Left lung (tissue), 10 donors: ENCODE results near the gene PMFBP1. TPM values are rescaled to one million over a fixed set of nuclear protein-coding genes. Genes with fewer than 3 reads are reported as not detected.

Experiments
- ATAC-seq: fragments of 200-7000 bp; cut with Tn5 transposase; one replicate; pipeline ENCODE4 v1.9.1; 2020; ENCODE audit warnings: moderate library complexity
- DNase-seq, 4 donors: peaks; one replicate each; pipeline ENCODE4 v3.0.0-alpha.2; 2013 to 2020
- H3K27ac ChIP-seq, 2 donors: fragments of 200-600 bp; sonication (generic) in 1 of 2; one replicate each; pipeline versions ENCODE4 v1.5.0 to v1.8.0; 2020 to 2021
- H3K27me3 ChIP-seq, 2 donors: fragments of 200-600 bp; sonication (generic) in 1 of 2; one replicate each; pipeline versions ENCODE4 v1.5.0 to v1.8.0; 2020 to 2021
- H3K36me3 ChIP-seq, 2 donors: fragments of 200-600 bp; sonication (generic) in 1 of 2; one replicate each; pipeline versions ENCODE4 v1.5.0 to v1.8.0; 2020 to 2021
- H3K4me1 ChIP-seq, 2 donors: fragments of 200-600 bp; one replicate each; pipeline ENCODE4 v1.8.0; 2021
- H3K4me3 ChIP-seq, 2 donors: fragments of 200-600 bp; sonication (generic) in 1 of 2; one replicate each; pipeline versions ENCODE4 v1.5.0 to v1.8.0; 2020 to 2021; ENCODE audit warnings: mild to moderate bottlenecking in 1 of 2
- H3K9me3 ChIP-seq, 2 donors: fragments of 200-600 bp; sonication (generic) in 1 of 2; one replicate each; pipeline versions ENCODE4 v1.5.0 to v1.8.0; 2020 to 2021
- intact Hi-C, 2 donors: fragments of 100-400 bp; cut with DNase I; formaldehyde crosslinking; loops; one replicate each; pipeline versions ENCODE4 v1.11.2 to v1.14.2; 2022
- polyA plus RNA-seq, 6 donors: library from polyadenylated mRNA; unstranded; fragments of 120-200 nt; gene quantifications; one replicate each; pipeline ENCODE4 v1.2.1, GENCODE V29; 2013; ENCODE audit not compliant: insufficient read length in 6 of 6
- total RNA-seq, 2 donors: library from RNA; stranded (reverse); fragmentation: NEBNext Ultra II Directional; extraction: Animal tissue kit (Norgen Biotek cat#: 25700); gene quantifications; one replicate each; pipeline ENCODE4 v1.2.1, GENCODE V29; 2021
- TF ChIP-seq, protein P1 (sequence below), 2 donors: fragments of 200-600 bp; sonication (generic) in 1 of 2; IDR thresholded peaks; one replicate each; pipeline versions ENCODE4 v1.5.0 to v1.8.0; 2021; ENCODE audit warnings: antibody characterized with exemption in 2 of 2
- donor health status: DM: no; HTN: yes; CAD: no.
- donor health status: DM: no; HTN: no; CAD: no.

PMFBP1 gene
- total and polyA plus RNA-seq, 8 donors = 0.47 to 6.5 (median 4.9) TPM

DNA sequence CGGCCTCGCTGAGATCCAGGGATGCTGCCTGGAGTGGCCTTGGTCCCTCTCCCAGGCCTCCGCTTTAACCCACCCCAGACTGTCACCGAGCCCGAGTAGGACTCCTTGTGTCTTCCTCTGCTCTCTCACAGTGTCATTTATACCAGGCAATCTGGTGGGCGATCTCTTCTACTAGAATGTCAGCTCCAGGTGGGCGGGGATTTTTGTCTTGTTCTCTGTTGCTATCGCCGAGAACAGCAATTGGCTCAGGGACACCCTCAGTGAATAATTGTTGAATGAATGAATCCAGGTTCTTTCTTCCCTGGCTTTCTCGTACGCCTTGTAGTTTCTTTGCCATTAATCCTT, 77.7 kb downstream of the PMFBP1 start:
- peak in 1 of 4 donors; percentile 12 for DNase-seq
- no peaks in the 10 kb centered on the region for H3K9me3 ChIP-seq
- peak overlapping the region; percentile 89 to 92 for H3K27ac ChIP-seq
- H3K27me3 ChIP-seq = no peaks in the 10 kb centered on the region
- peak; percentile 2 for ATAC-seq
- peaks cover 0 to 47% of the 10 kb centered on the region in 2 donors for H3K36me3 ChIP-seq
- H3K4me1 ChIP-seq = peaks cover 18 to 46% of the 10 kb centered on the region in 2 donors
- intact Hi-C loops = loop anchor here in 1 of 2 donors (10.0 kb wide), 1 partner anchor 79 kb away; no protein-coding TSS in a partner anchor
- TF ChIP-seq, protein P1, sequence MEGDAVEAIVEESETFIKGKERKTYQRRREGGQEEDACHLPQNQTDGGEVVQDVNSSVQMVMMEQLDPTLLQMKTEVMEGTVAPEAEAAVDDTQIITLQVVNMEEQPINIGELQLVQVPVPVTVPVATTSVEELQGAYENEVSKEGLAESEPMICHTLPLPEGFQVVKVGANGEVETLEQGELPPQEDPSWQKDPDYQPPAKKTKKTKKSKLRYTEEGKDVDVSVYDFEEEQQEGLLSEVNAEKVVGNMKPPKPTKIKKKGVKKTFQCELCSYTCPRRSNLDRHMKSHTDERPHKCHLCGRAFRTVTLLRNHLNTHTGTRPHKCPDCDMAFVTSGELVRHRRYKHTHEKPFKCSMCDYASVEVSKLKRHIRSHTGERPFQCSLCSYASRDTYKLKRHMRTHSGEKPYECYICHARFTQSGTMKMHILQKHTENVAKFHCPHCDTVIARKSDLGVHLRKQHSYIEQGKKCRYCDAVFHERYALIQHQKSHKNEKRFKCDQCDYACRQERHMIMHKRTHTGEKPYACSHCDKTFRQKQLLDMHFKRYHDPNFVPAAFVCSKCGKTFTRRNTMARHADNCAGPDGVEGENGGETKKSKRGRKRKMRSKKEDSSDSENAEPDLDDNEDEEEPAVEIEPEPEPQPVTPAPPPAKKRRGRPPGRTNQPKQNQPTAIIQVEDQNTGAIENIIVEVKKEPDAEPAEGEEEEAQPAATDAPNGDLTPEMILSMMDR (IDR thresholded peaks at IDR 0.05) = no peak
- H3K4me3 ChIP-seq = peak overlapping the region; percentile 75 to 93

DNA sequence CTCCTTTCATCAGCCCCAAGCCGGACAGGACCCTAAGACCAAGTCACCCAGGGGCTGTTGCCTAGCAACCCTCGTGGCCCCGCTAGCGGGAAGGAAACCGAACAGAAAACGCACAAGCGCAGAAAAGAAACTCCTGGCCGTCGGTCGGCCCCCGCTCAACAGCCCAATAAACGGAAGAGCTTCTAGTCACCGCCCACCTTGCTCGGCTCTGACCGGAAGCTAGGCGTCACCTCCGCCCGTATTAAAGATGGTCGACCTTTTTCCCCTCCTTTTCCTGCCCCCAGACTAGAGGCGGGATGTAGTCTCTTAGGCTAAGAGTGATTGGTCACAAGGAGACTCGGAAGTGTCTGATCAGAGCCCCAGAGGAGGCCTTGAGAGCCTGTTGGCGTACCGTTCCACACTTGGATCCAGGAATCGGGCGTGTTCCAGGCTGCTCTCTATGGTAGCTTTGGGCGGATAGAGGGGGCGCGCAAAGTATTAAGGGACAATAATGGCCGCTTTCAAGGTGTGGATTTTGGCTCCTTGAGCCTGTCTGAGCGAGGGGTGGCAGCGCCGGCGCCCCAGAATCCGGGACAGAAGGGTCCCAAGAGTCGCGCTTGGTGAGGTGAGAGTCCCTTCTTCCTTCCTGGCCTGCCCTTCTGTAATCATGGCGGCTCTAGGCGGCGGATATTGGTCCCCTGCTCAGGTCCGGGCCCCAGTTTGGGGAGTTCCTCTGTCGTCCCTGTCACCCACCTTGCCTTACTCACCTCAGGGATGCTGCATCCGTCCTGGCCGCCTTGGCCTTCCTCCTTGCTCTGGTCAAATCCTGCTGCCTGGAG, 78.3 kb downstream of the PMFBP1 start, which contains the start of the genes DHX38 and TXNL4B:
TSS of gene DHX38 (plus strand) at position 400 of the 818 bp plus-strand sequence. CDS start 2,311 bp downstream, outside the sequence.
TSS of gene TXNL4B (minus strand) at position 173 of the 818 bp plus-strand sequence. CDS start 2,871 bp downstream, outside the sequence.
- Histone ChIP-seq H3K27me3 (no peaks in the 10 kb centered on the region), H3K27ac (peak within 1 kb of the TSS; percentile 89 to 92), H3K4me1 (peaks cover 18 to 46% of the 10 kb centered on the region in 2 donors), H3K9me3 (no peaks in the 10 kb centered on the region), H3K4me3 (peak within 1 kb of the TSS; percentile 75 to 93), H3K36me3 (peaks cover 0 to 47% of the 10 kb centered on the region in 2 donors)
- ATAC-seq = peak; percentile 99
- DNase-seq = peak; percentile 92 to 99 (median 96)
- intact Hi-C loops = loop anchor here in 1 of 2 donors (10.0 kb wide), 1 partner anchor 79 kb away; no protein-coding TSS in a partner anchor
- TF ChIP-seq, protein P1 (IDR thresholded peaks at IDR 0.05) = no peak

DNA sequence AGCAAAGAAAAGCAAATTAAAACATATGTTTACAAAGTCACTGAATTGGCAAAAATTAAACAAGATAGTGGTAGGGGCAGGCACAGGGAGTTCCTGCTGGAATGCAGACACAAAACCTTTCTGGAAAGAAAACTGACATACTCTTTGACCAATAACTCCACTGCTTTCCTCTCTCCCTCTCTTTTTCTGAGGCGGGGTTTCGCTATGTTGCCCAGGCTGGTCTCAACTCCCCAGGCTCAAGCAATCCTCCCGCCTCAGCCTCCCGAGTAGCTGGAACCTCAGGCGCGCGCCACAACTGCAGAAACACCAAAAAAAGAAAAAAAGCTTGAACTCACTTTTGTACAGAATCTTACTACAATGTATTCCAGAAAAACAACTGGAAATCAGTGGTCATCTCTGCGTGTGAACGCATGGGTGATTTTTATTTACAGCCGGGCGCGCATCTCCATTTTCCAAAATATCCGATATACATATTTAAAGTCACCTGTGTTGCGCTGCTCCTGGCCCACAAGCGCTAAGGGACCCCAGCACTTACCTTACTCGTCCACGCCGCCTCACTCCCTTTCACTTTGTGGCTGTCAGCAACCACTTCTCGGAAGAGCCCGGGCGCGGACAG, 79.0 kb downstream of the PMFBP1 start:
- peak overlapping the region; percentile 75 to 93 for H3K4me3 ChIP-seq
- no peaks in the 10 kb centered on the region for H3K27me3 ChIP-seq
- intact Hi-C loops = loop anchor here in 1 of 2 donors (10.0 kb wide), 1 partner anchor 78 kb away; no protein-coding TSS in a partner anchor
- peaks cover 0 to 47% of the 10 kb centered on the region in 2 donors for H3K36me3 ChIP-seq
- DNase-seq (peak in 2 of 4 donors; percentile 7 to 26), ATAC-seq (peak; percentile 48)
- TF ChIP-seq, protein P1 (IDR thresholded peaks at IDR 0.05) = no peak
- H3K27ac ChIP-seq = peak overlapping the region; percentile 89 to 92
- H3K4me1 ChIP-seq = peaks cover 18 to 46% of the 10 kb centered on the region in 2 donors
- H3K9me3 ChIP-seq = no peaks in the 10 kb centered on the region

DNA sequence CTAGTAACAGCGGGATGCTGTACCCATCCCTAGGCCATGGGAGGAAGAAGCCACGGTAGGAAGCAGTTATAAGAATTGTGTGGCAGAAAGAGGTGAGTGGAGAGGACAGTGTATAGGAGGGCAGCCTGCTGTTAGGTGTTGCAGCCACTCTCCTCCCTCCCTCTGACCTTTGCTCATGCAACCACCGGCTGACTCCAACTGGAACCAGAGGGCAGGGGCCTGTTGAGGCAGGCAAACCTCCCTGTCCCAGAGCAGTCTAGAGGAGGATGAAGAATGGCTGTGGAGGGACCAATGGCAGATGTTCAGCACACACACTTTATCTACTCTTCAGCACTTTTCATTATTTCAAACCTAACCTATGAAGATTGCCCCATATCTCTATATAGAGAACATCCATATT, 80.7 kb downstream of the PMFBP1 start:
- H3K9me3 ChIP-seq = no peaks in the 10 kb centered on the region
- intact Hi-C loops = loop anchor here in 1 of 2 donors (10.0 kb wide), 1 partner anchor 76 kb away; no protein-coding TSS in a partner anchor
- TF ChIP-seq, protein P1 (IDR thresholded peaks at IDR 0.05) = no peak

More for the DNA sequence above, 80.7 kb downstream of the PMFBP1 start:
- no peak overlapping the region for H3K27ac ChIP-seq
- H3K4me1 ChIP-seq = peaks cover 18 to 42% of the 10 kb centered on the region in 2 donors
- H3K36me3 ChIP-seq = peaks cover 0 to 45% of the 10 kb centered on the region in 2 donors
- DNase-seq (no peak), ATAC-seq (no peak)
- H3K4me3 ChIP-seq = no peak overlapping the region
- H3K27me3 ChIP-seq = no peaks in the 10 kb centered on the region
